Type B pancreatic cell (in vitro differentiated cells): ENCODE measurements around the gene FST. TPM values are rescaled to one million over a fixed set of nuclear protein-coding genes. Genes with fewer than 3 reads are reported as not detected.

Source experiments
- DNase-seq: peaks from one replicate; pipeline ENCODE4 v3.0.0; 2021; ENCODE audit warnings: mixed read lengths; ENCODE audit not compliant: unreplicated experiment; ENCODE audit errors: extremely low spot score
- H3K27ac Mint-ChIP-seq: 2 replicates; pipeline ENCODE4 v1.8.0; 2021; ENCODE audit warnings: mild to moderate bottlenecking, mixed read lengths
- H3K27me3 Mint-ChIP-seq: 2 replicates; pipeline ENCODE4 v1.8.0; 2021; ENCODE audit warnings: mixed read lengths
- H3K36me3 Mint-ChIP-seq: 2 replicates; pipeline ENCODE4 v1.8.0; 2021; ENCODE audit warnings: mixed read lengths
- H3K4me1 Mint-ChIP-seq: one replicate; pipeline ENCODE4 v1.8.0; 2021; ENCODE audit warnings: mixed read lengths; ENCODE audit not compliant: unreplicated experiment
- H3K4me3 Mint-ChIP-seq: 2 replicates; pipeline ENCODE4 v1.8.0; 2021; ENCODE audit warnings: mild to moderate bottlenecking, mixed read lengths
- H3K9me3 Mint-ChIP-seq: 2 replicates; pipeline ENCODE4 v1.8.0; 2021; ENCODE audit warnings: mixed read lengths
- long read RNA-seq: library from polyadenylated mRNA; unstranded; transcript quantifications from one replicate; pipeline ENCODE4 v2.0.0, GENCODE V29; 2020
- total RNA-seq: library from RNA; stranded (reverse); gene quantifications from 2 replicates; pipeline ENCODE4 v1.2.1, GENCODE V29; 2021; ENCODE audit warnings: low replicate concordance
- TF ChIP-seq, protein P1 (sequence below): fragments of 200-600 bp; sonication (generic); conservative IDR thresholded peaks from 2 replicates; pipeline ENCODE4 v1.5.0; 2021; ENCODE audit warnings: antibody characterized with exemption, mild to moderate bottlenecking

The FST gene
- 2.5 and 7.6 TPM in 2 replicates for total RNA-seq
- long read RNA-seq, partial matches to known transcripts = 1 of 7 reads
- long read RNA-seq, other reads (novel, unspliced or antisense) = 4 of 7 reads

GRCh38 chr5:53480416-53481158 lies at the start of gene FST:
Gene FST, plus strand, starts transcription at chr5:53480629. Its CDS starts 163 bp downstream, at chr5:53480792.
- TF ChIP-seq, protein P1, sequence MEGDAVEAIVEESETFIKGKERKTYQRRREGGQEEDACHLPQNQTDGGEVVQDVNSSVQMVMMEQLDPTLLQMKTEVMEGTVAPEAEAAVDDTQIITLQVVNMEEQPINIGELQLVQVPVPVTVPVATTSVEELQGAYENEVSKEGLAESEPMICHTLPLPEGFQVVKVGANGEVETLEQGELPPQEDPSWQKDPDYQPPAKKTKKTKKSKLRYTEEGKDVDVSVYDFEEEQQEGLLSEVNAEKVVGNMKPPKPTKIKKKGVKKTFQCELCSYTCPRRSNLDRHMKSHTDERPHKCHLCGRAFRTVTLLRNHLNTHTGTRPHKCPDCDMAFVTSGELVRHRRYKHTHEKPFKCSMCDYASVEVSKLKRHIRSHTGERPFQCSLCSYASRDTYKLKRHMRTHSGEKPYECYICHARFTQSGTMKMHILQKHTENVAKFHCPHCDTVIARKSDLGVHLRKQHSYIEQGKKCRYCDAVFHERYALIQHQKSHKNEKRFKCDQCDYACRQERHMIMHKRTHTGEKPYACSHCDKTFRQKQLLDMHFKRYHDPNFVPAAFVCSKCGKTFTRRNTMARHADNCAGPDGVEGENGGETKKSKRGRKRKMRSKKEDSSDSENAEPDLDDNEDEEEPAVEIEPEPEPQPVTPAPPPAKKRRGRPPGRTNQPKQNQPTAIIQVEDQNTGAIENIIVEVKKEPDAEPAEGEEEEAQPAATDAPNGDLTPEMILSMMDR = no peak
- Mint-ChIP-seq H3K9me3 (no peaks in the 10 kb centered on the region), H3K27ac (peak within 1 kb of the TSS; percentile 81), H3K4me1 (peaks cover 18% of the 10 kb centered on the region), H3K4me3 (peak within 1 kb of the TSS; percentile 93), H3K36me3 (no peaks in the 10 kb centered on the region), H3K27me3 (peaks cover 80% of the 10 kb centered on the region)
- DNase-seq = peak; percentile 71

DNA sequence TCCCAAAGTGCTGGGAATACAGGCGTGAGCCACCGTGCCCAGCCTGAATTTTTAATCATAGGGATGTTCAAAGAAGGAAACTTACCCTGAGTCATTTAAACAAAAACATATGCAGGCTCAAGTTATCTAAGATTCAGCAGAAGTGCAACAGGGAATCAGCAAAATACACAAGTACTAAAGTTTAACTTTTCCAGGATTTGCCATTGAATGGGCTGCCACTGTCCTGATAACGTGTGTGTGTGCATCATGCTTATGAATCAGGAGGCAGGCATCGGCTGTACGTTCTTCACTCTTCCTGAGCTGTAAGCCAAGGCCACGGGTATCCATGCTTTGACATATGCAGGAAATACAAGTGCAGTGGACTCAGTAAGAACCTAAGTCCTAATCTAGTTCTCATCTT lies 48.8 kb upstream of the FST start:
- H3K36me3 Mint-ChIP-seq = no peaks in the 10 kb centered on the region
- H3K9me3 Mint-ChIP-seq = no peaks in the 10 kb centered on the region
- no peaks in the 10 kb centered on the region for H3K4me1 Mint-ChIP-seq
- no peak overlapping the region for H3K27ac Mint-ChIP-seq
- no peak overlapping the region for H3K4me3 Mint-ChIP-seq
- no peaks in the 10 kb centered on the region for H3K27me3 Mint-ChIP-seq
- no peak for DNase-seq
- TF ChIP-seq, protein P1 = no peak

DNA sequence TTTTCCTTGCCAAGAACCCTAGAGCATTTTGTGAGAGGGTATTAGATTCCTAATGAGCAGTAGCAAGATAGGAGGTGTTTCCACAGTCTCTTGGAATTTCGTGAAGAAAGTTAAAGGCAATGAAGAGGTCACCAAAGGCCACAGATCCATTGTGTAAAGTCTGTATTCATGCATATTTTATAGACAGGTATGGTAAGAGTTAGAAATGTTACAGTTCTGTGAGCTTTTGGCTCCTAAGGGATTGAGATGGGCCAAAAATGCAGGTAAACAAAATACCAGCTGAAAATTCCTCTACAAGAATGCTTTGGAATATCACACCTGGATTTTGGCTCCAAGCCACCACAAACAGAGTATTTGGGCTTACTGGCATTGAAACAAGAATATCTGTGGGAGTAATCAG lies 47.4 kb upstream of the FST start:
- DNase-seq = no peak
- TF ChIP-seq, protein P1 = no peak
- no peak overlapping the region for H3K27ac Mint-ChIP-seq

DNA sequence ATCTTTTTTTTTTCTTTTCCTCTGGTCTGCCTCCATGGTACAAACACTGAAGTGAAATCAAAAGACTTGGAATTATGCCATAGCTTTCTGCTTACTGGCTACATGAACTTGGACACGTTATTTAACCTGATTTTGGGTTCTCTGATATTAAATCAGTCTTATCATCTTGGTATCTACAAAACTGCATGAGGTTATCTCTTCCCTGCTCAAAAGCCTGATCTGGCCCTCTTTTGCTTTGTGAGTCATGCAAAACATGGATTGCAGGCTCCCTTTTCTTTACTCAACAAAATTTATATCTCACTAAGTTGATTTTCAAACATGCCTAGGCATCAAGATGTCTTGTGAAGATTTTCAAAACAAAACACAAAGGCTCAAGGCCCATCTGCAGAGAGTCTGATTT lies 45.9 kb upstream of the FST start:
- Mint-ChIP-seq H3K27me3 (no peaks in the 10 kb centered on the region), H3K27ac (no peak overlapping the region), H3K36me3 (no peaks in the 10 kb centered on the region), H3K4me3 (no peak overlapping the region), H3K9me3 (no peaks in the 10 kb centered on the region), H3K4me1 (no peaks in the 10 kb centered on the region)
- TF ChIP-seq, protein P1 = no peak
- DNase-seq = no peak

More for the DNA sequence above, 47.4 kb upstream of the FST start:
- H3K4me3 Mint-ChIP-seq = no peak overlapping the region
- H3K9me3 Mint-ChIP-seq = no peaks in the 10 kb centered on the region
- H3K36me3 Mint-ChIP-seq = no peaks in the 10 kb centered on the region
- no peaks in the 10 kb centered on the region for H3K4me1 Mint-ChIP-seq
- H3K27me3 Mint-ChIP-seq = no peaks in the 10 kb centered on the region

DNA sequence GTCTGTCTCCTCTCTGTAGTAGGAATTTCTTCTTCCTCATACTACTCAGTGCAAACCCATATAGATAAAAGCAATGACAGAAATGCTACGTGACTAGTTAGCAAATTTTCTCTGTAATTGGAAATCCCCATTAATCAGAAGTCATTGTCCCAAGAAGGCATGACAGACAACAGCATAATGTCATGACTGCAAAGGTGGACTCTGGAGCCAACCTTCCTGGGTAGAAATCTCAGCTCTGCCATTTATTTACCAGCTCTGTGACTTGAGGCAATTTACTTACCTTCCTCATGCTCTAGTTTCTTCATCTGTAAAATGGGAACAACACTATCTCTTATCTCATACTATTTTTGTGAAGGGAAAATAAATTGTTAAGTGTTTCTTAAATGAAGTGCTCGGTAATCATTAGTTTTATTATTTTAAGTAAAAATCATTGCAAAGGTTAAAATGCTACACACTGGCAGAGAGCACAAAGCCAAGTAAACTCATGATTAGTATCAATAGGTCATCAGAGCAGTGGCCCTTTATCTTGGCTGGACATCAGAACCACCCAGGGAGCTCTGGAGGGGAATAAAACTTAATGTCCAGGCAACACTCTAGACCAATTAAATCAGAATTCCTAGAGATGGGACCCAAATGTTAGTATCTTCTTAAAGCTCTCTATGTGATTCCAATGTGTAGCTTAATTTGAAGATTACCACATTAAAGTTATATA lies 43.8 kb upstream of the FST start:
- TF ChIP-seq, protein P1 = no peak
- Mint-ChIP-seq H3K36me3 (no peaks in the 10 kb centered on the region), H3K27me3 (no peaks in the 10 kb centered on the region), H3K27ac (no peak overlapping the region), H3K9me3 (no peaks in the 10 kb centered on the region), H3K4me3 (no peak overlapping the region), H3K4me1 (no peaks in the 10 kb centered on the region)
- DNase-seq = no peak
